Ishikawa (cell line): ENCODE data around the gene DENND4C.

Experiments
- CEBPB ChIP-seq: IDR thresholded peaks from 2 replicates; pipeline ENCODE4 v1.6.1; 2012
- CREB1 ChIP-seq: IDR thresholded peaks from 2 replicates; pipeline ENCODE4 v1.6.1; 2012; ENCODE audit warnings: low read depth
- EGR1 ChIP-seq: IDR thresholded peaks from 2 replicates; pipeline ENCODE4 v1.6.1; 2012
- EP300 ChIP-seq: IDR thresholded peaks from 2 replicates; pipeline ENCODE4 v1.6.1; 2012; ENCODE audit warnings: borderline replicate concordance
- FOXM1 ChIP-seq: IDR thresholded peaks from 2 replicates; pipeline ENCODE4 v1.6.1; 2012; ENCODE audit warnings: low read depth, borderline replicate concordance
- NFIC ChIP-seq: IDR thresholded peaks from 2 replicates; pipeline ENCODE4 v1.6.1; 2012
- RAD21 ChIP-seq: IDR thresholded peaks from 2 replicates; pipeline ENCODE4 v1.6.1; 2012; ENCODE audit warnings: low read depth
- TAF1 ChIP-seq: IDR thresholded peaks from 2 replicates; pipeline ENCODE4 v1.6.1; 2012; ENCODE audit warnings: low read depth, mild to moderate bottlenecking
- TCF12 ChIP-seq: IDR thresholded peaks from 2 replicates; pipeline ENCODE4 v1.6.1; 2012; ENCODE audit warnings: low read depth
- TEAD4 ChIP-seq: IDR thresholded peaks from 2 replicates; pipeline ENCODE4 v1.6.1; 2012
- YY1 ChIP-seq: IDR thresholded peaks from 2 replicates; pipeline ENCODE4 v1.6.1; 2012; ENCODE audit warnings: low read depth
- ZBTB7A ChIP-seq: IDR thresholded peaks from 2 replicates; pipeline ENCODE4 v1.6.1; 2012; ENCODE audit warnings: low read depth
- TF ChIP-seq, protein P1 (sequence below): IDR thresholded peaks from 2 replicates; pipeline ENCODE4 v1.6.1; 2012
- TF ChIP-seq, protein P2 (sequence below): IDR thresholded peaks from 2 replicates; pipeline ENCODE4 v1.6.1; 2012
- TF ChIP-seq, protein P3 (sequence below): IDR thresholded peaks from 2 replicates; pipeline ENCODE4 v1.6.1; 2012; ENCODE audit warnings: low read depth, mild to moderate bottlenecking

DENND4C gene

DNA sequence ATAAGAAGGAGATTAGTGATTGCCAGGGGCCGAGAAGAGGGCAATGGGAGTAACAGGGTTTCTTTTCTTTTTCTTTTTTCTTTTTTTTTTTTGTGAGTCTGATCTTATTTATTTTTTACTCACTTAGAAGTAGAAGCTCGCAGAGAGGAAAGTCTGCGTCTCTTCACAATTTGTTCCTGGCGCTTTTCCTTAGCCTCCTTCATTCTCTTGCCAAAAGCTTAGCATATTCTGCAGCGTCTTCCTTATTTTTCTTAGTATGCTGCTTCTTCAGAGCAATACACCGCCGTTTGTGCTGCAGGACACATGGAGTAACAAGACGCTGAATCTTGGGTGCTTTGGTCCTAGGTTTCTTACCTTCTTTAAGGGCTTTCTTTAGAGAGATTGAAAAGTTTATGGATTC is 30.3 kb upstream of the DENND4C start:
- no peak for TF ChIP-seq TAF1

DNA sequence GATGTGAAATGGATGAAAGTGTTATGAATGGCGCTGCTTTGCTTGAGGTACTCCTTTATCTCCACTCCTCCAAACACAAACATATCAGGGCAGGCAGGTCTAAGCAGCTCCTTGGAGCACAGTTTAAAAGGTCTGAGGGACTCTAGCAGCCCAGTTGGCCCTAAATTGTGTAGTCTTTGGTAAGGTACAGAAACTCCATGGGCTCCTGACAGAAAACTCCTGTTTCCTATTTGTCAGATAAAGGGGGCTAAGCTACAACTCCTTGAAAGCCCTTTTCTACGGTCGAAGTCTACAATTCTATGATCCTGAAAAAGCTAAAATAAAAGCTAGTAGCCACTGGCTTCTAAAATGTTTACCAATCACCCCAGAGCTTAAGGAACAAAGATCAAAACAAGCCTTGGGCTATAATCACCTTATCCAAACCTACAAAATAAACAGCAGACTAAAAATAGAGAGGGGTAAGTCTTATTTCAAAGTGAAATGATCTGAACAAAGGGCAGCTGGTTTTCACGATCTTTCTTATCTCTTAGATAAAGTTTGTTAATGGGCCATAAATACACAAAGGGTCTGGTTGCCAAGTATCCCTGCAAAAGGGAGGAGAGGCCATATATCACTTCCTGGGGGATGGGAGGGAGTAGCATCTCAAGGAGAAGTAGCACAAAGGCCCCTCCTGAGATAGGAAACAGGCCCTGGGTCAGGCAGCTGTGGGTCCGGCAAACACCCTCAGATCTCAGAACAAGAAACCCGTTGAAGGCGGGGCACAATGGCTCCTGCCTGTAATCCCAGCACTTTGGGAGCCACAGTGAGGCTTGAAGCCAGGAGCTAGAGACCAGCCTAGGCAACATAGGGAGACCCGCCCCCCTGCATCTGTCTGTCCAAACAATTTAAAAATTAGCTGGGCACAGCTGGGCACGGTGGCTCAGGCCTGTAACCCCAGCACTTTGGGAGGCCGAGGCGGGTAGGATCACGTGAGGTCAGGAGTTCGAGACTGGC is 28.3 kb upstream of the DENND4C start:
- TF ChIP-seq TEAD4 (no peak), ZBTB7A (no peak), EP300 (no peak), EGR1 (no peak), YY1 (no peak), CEBPB (no peak), FOXM1 (no peak), TAF1 (no peak), NFIC (no peak), TCF12 (no peak), CREB1 (no peak), RAD21 (no peak)
- TF ChIP-seq, protein P1, sequence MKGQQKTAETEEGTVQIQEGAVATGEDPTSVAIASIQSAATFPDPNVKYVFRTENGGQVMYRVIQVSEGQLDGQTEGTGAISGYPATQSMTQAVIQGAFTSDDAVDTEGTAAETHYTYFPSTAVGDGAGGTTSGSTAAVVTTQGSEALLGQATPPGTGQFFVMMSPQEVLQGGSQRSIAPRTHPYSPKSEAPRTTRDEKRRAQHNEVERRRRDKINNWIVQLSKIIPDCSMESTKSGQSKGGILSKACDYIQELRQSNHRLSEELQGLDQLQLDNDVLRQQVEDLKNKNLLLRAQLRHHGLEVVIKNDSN, result no peak
- TF ChIP-seq, protein P2, sequence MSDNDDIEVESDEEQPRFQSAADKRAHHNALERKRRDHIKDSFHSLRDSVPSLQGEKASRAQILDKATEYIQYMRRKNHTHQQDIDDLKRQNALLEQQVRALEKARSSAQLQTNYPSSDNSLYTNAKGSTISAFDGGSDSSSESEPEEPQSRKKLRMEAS, result no peak
- TF ChIP-seq, protein P3, sequence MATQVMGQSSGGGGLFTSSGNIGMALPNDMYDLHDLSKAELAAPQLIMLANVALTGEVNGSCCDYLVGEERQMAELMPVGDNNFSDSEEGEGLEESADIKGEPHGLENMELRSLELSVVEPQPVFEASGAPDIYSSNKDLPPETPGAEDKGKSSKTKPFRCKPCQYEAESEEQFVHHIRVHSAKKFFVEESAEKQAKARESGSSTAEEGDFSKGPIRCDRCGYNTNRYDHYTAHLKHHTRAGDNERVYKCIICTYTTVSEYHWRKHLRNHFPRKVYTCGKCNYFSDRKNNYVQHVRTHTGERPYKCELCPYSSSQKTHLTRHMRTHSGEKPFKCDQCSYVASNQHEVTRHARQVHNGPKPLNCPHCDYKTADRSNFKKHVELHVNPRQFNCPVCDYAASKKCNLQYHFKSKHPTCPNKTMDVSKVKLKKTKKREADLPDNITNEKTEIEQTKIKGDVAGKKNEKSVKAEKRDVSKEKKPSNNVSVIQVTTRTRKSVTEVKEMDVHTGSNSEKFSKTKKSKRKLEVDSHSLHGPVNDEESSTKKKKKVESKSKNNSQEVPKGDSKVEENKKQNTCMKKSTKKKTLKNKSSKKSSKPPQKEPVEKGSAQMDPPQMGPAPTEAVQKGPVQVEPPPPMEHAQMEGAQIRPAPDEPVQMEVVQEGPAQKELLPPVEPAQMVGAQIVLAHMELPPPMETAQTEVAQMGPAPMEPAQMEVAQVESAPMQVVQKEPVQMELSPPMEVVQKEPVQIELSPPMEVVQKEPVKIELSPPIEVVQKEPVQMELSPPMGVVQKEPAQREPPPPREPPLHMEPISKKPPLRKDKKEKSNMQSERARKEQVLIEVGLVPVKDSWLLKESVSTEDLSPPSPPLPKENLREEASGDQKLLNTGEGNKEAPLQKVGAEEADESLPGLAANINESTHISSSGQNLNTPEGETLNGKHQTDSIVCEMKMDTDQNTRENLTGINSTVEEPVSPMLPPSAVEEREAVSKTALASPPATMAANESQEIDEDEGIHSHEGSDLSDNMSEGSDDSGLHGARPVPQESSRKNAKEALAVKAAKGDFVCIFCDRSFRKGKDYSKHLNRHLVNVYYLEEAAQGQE, result no peak

GRCh38 chr9:19203058-19203457 is 27.4 kb upstream of the DENND4C start:
- TF ChIP-seq TEAD4 (no peak), ZBTB7A (no peak), TCF12 (no peak), TAF1 (no peak), CEBPB (no peak)
- TF ChIP-seq, protein P2, result no peak
- TF ChIP-seq, protein P3, result no peak

DNA sequence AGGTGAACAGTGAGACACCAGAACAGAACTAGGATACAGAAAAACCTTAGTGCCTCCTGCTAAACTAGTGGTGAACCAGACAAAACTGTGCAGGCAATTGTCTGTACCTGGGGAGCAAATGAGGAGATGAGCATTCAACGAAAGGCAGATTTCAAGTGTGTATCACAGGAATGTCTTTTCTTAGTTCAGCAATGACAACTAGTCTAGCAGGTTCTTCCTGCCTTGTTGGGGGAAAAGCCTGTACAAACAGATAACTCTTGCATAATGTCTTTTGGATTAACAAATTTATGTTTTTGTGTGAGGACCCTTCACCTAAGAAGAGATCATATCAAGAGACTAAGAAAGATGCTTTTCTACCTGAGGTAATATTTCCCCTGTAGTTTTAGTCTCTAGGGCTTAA is 21.8 kb upstream of the DENND4C start:
- TF ChIP-seq FOXM1 (no peak), RAD21 (no peak), TAF1 (no peak), NFIC (no peak)
- TF ChIP-seq, protein P1, result no peak

GRCh38 chr9:19209188-19209587 is 21.3 kb upstream of the DENND4C start:
- TF ChIP-seq RAD21, result no peak
- TF ChIP-seq, protein P3, result no peak
- no peak for TF ChIP-seq EP300
- TF ChIP-seq YY1, result no peak
- no peak for TF ChIP-seq ZBTB7A
- TF ChIP-seq CREB1, result no peak
- TF ChIP-seq NFIC, result no peak
- TF ChIP-seq FOXM1, result no peak
- no peak for TF ChIP-seq CEBPB
- TF ChIP-seq EGR1, result no peak
